Measurements from ENCODE around the gene CLEC1A. TPM values are rescaled to one million over a fixed set of nuclear protein-coding genes. Genes with fewer than 3 reads are reported as not detected.
"Not testable (repeated sequence)": the region's sequence is repeated elsewhere in the genome, so short reads cannot be mapped to it uniquely, and the experiment has no call there.

The CLEC1A gene
- polyA plus RNA-seq, 1 donor from 2014 or later = not detected

DNA sequence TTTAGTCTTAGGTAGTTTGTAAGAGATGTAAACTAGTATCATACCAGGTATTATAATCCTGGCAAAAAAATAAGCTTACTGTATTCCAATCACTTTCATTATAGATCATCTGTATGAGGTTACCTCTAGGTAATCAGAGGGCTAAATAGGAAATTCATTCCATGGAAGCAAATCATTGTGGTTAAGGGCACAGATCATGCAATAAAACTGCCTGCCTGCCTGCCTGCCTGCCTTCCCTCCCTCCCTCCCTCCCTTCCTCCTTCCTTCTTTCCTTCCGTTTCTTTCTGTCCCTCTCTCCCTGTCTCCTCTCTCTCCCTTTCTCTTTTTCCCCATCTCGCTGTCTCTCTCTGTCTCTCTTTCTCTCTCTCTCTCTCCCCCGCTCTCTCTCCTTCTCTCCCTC lies 71.5 kb downstream of the CLEC1A start:
- H3K79me2 ChIP-seq (replicated peaks; ENCODE audit: insufficient read depth, low read length) = no peaks in the 10 kb centered on the region
- no peaks in the 10 kb centered on the region for H3K9me3 ChIP-seq (ENCODE audit: low read length)
- H3K27me3 ChIP-seq (ENCODE audit: insufficient read depth, low read depth, low read length) = no peaks in the 10 kb centered on the region
- H3F3A ChIP-seq (ENCODE audit: insufficient read depth, low read length, poor library complexity, severe bottlenecking) = no peaks in the 10 kb centered on the region
- TF ChIP-seq, protein P1, sequence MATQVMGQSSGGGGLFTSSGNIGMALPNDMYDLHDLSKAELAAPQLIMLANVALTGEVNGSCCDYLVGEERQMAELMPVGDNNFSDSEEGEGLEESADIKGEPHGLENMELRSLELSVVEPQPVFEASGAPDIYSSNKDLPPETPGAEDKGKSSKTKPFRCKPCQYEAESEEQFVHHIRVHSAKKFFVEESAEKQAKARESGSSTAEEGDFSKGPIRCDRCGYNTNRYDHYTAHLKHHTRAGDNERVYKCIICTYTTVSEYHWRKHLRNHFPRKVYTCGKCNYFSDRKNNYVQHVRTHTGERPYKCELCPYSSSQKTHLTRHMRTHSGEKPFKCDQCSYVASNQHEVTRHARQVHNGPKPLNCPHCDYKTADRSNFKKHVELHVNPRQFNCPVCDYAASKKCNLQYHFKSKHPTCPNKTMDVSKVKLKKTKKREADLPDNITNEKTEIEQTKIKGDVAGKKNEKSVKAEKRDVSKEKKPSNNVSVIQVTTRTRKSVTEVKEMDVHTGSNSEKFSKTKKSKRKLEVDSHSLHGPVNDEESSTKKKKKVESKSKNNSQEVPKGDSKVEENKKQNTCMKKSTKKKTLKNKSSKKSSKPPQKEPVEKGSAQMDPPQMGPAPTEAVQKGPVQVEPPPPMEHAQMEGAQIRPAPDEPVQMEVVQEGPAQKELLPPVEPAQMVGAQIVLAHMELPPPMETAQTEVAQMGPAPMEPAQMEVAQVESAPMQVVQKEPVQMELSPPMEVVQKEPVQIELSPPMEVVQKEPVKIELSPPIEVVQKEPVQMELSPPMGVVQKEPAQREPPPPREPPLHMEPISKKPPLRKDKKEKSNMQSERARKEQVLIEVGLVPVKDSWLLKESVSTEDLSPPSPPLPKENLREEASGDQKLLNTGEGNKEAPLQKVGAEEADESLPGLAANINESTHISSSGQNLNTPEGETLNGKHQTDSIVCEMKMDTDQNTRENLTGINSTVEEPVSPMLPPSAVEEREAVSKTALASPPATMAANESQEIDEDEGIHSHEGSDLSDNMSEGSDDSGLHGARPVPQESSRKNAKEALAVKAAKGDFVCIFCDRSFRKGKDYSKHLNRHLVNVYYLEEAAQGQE (IDR thresholded peaks at IDR 0.05; ENCODE audit: borderline replicate concordance) = no peak
- TF ChIP-seq EZH2 (IDR thresholded peaks at IDR 0.05; ENCODE audit: borderline replicate concordance, insufficient read depth, low read length, poor library complexity, severe bottlenecking) = no peak
- TF ChIP-seq, protein P2, sequence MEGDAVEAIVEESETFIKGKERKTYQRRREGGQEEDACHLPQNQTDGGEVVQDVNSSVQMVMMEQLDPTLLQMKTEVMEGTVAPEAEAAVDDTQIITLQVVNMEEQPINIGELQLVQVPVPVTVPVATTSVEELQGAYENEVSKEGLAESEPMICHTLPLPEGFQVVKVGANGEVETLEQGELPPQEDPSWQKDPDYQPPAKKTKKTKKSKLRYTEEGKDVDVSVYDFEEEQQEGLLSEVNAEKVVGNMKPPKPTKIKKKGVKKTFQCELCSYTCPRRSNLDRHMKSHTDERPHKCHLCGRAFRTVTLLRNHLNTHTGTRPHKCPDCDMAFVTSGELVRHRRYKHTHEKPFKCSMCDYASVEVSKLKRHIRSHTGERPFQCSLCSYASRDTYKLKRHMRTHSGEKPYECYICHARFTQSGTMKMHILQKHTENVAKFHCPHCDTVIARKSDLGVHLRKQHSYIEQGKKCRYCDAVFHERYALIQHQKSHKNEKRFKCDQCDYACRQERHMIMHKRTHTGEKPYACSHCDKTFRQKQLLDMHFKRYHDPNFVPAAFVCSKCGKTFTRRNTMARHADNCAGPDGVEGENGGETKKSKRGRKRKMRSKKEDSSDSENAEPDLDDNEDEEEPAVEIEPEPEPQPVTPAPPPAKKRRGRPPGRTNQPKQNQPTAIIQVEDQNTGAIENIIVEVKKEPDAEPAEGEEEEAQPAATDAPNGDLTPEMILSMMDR (IDR thresholded peaks at IDR 0.05; ENCODE audit: poor library complexity, severe bottlenecking) = no peak
- no peak for TF ChIP-seq RAD21 (conservative IDR thresholded peaks at IDR 0.05)
- no peak for TF ChIP-seq SMC3 (conservative IDR thresholded peaks at IDR 0.05; ENCODE audit: poor library complexity)
- no peak for TF ChIP-seq EP300 (conservative IDR thresholded peaks at IDR 0.05; ENCODE audit: poor library complexity, severe bottlenecking)
- no peaks in the 10 kb centered on the region for H3K9me2 ChIP-seq (ENCODE audit: insufficient read depth, low read length)
- no peak overlapping the region for H3K27ac ChIP-seq (ENCODE audit: low read length)
- no peak overlapping the region for H3K4me3 ChIP-seq (ENCODE audit: low read length)
- no peak overlapping the region for H3K9ac ChIP-seq (ENCODE audit: low read length)
- H4K20me1 ChIP-seq (ENCODE audit: insufficient read depth) = no peaks in the 10 kb centered on the region
- H2AFZ ChIP-seq (ENCODE audit: low read depth, low read length) = peak overlapping the region; percentile 25
- no peak overlapping the region for H3K4me2 ChIP-seq (ENCODE audit: low read length)
- no peaks in the 10 kb centered on the region for H3K36me3 ChIP-seq (ENCODE audit: insufficient read depth, low read length)

DNA sequence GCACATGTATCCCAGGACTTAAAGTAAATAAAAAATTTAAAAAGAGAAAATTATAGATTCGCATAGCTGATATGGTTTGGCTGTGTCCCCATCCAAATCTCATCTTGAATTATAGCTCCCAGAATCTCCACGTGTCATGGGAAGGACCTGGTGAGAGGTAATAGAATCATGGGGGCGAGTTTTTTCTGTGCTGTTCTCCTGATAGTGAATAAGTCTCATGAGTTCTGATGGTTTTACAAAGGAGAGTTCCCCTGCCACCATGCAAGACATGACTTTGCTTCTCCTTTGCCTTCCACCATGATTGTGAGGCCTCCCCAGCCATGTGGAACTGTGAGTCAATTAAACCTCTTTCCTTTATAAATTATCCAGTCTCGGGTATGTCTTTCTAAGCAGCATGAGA lies 72.1 kb downstream of the CLEC1A start:
- H3K79me2 ChIP-seq (replicated peaks; ENCODE audit: insufficient read depth, low read length); H3K36me3 ChIP-seq (ENCODE audit: insufficient read depth, low read length); H3K9me2 ChIP-seq (ENCODE audit: insufficient read depth, low read length); H3K27me3 ChIP-seq (ENCODE audit: insufficient read depth, low read depth, low read length); H3K9ac ChIP-seq (ENCODE audit: low read length); H3K4me3 ChIP-seq (ENCODE audit: low read length); H3K4me2 ChIP-seq (ENCODE audit: low read length); H2AFZ ChIP-seq (ENCODE audit: low read depth, low read length); H3K27ac ChIP-seq (ENCODE audit: low read length); H3F3A ChIP-seq (ENCODE audit: insufficient read depth, low read length, poor library complexity, severe bottlenecking); H4K20me1 ChIP-seq (ENCODE audit: insufficient read depth); H3K9me3 ChIP-seq (ENCODE audit: low read length): not testable (repeated sequence)

DNA sequence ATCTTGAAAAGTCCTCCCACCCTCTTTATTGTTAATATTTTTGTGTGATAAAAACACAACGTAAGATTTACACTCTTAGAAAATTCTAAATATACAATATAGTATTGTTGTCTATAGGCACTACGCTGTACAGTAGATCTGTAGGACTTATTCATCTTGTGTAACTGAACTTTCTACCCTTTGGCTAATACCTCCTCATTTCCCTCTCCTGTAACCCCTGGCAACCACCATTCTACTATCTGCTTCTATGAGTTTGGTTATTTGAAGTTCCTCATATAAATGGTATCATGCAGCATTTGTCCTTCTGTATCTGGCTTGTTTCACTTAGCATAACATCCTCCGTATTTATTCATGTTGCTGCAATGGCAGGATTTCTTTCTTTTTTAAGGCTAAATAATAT lies 73.5 kb downstream of the CLEC1A start:
- Histone ChIP-seq H3K27ac (ENCODE audit: low read length) (no peak overlapping the region), H3F3A (ENCODE audit: insufficient read depth, low read length, poor library complexity, severe bottlenecking) (no peaks in the 10 kb centered on the region), H3K9ac (ENCODE audit: low read length) (no peak overlapping the region), H3K27me3 (ENCODE audit: insufficient read depth, low read depth, low read length) (no peaks in the 10 kb centered on the region), H3K79me2 (replicated peaks; ENCODE audit: insufficient read depth, low read length) (no peaks in the 10 kb centered on the region), H3K9me3 (ENCODE audit: low read length) (no peaks in the 10 kb centered on the region), H3K4me2 (ENCODE audit: low read length) (no peak overlapping the region), H3K4me3 (ENCODE audit: low read length) (no peak overlapping the region), H2AFZ (ENCODE audit: low read depth, low read length) (no peak overlapping the region), H3K36me3 (ENCODE audit: insufficient read depth, low read length) (no peaks in the 10 kb centered on the region), H3K9me2 (ENCODE audit: insufficient read depth, low read length) (no peaks in the 10 kb centered on the region), H4K20me1 (ENCODE audit: insufficient read depth) (no peaks in the 10 kb centered on the region)
- no peak for TF ChIP-seq TAF1 (IDR thresholded peaks at IDR 0.05; ENCODE audit: low read depth)
- TF ChIP-seq, protein P2 (IDR thresholded peaks at IDR 0.05; ENCODE audit: poor library complexity, severe bottlenecking) = no peak
- TF ChIP-seq MXI1 (conservative IDR thresholded peaks at IDR 0.05; ENCODE audit: poor library complexity, severe bottlenecking) = no peak
- TF ChIP-seq, protein P1 (IDR thresholded peaks at IDR 0.05; ENCODE audit: borderline replicate concordance) = no peak
- no peak for TF ChIP-seq RAD21 (conservative IDR thresholded peaks at IDR 0.05)
- TF ChIP-seq EZH2 (IDR thresholded peaks at IDR 0.05; ENCODE audit: borderline replicate concordance, insufficient read depth, low read length, poor library complexity, severe bottlenecking) = no peak
- TF ChIP-seq POLR2AphosphoS5 (IDR thresholded peaks at IDR 0.05) = no peak
- TF ChIP-seq EP300 (conservative IDR thresholded peaks at IDR 0.05; ENCODE audit: poor library complexity, severe bottlenecking) = no peak
- TF ChIP-seq SMC3 (conservative IDR thresholded peaks at IDR 0.05; ENCODE audit: poor library complexity) = no peak
